Left ventricle myocardium superior (tissue), 1 donor: ENCODE data around the gene KCNN1. TPM values are rescaled to one million over a fixed set of nuclear protein-coding genes. Genes with fewer than 3 reads are reported as not detected.
"Not testable (repeated sequence)": the region's sequence is repeated elsewhere in the genome, so short reads cannot be mapped to it uniquely, and the experiment has no call there.

ENCODE experiments used
- ATAC-seq: fragments of 200-7000 bp; cut with Tn5 transposase; one replicate; pipeline ENCODE4 v1.9.1; 2020; ENCODE audit warnings: mild to moderate bottlenecking, moderate library complexity
- DNase-seq: peaks from one replicate; pipeline ENCODE4 v3.0.0-alpha.2; 2020
- intact Hi-C: fragments of 100-400 bp; cut with micrococcal nuclease; formaldehyde crosslinking; loops from one replicate; pipeline ENCODE4 v1.11.0; 2022
- long read RNA-seq: library from polyadenylated mRNA; unstranded; transcript quantifications from one replicate; pipeline ENCODE4 v2.0.0, GENCODE V29; 2021
- total RNA-seq: library from RNA; stranded (reverse); fragmentation: NEBNext Ultra II Directional; extraction: Animal tissue kit (Norgen Biotek cat#: 25700); gene quantifications from one replicate; pipeline ENCODE4 v1.2.1, GENCODE V29; 2021
- donor health status: DM: no; HTN: yes; CAD: no; lungs with severe emphysema.

KCNN1 gene
- total RNA-seq = not detected
- long read RNA-seq = 0 reads

DNA sequence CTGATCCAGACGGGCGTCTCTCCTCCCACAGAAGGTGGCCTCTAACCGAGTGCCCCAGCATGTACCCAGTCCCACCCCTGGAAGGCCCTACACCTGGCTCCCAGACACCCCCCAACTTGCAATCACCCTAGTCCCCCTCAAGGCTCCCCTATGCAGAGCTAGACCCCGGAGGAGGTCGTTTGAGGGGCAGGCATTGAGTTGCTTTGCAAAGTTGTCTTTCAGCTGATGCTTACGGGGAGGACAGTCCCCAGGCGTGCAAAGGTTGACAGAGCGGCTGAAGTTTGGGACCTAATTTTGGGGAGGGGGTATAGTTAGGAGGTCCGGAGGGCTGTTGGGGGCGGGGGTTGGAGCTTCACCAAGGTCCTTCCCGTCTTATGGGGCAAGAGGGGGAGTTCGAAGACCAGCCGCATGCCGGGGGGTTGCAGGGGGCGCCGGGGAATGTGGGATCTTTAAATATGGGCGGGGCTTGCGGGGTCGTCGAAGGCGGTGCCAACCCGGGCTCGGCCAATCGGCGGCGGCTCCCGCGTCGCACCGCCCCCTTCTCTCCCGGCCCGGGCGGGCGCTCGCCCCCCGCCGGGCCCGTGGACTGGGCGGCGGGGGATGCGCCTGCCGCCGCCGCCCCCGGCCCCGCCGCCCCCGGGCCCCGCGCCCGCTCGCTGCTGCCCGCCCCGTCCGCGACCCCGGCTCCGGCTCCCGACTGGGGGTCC lies at the start of gene KCNN1:
TSS of gene KCNN1 (plus strand) at position 558 of the 707 bp plus-strand sequence. CDS start 6,782 bp downstream, outside the sequence.
- intact Hi-C loops = no loop called here
- DNase-seq = no peak
- no peak for ATAC-seq

DNA sequence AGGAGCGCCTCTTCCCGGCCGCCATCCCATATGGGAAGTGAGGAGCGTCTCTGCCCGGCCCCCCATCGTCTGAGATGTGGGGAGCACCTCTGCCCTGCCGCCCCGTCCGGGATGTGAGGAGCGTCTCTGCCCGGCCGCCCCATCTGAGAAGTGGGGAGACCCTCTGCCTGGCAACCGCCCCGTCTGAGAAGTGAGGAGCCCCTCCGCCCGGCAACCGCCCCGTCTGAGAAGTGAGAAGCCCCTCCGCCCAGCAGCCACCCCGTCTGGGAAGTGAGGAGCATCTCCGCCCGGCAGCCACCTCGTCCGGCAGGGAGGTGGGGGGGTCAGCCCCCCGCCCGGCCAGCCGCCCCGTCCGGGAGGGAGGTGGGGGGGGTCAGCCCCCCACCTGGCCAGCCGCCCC lies 48.8 kb upstream of the KCNN1 start:
- intact Hi-C loops, DNase-seq, ATAC-seq: not testable (repeated sequence)

DNA sequence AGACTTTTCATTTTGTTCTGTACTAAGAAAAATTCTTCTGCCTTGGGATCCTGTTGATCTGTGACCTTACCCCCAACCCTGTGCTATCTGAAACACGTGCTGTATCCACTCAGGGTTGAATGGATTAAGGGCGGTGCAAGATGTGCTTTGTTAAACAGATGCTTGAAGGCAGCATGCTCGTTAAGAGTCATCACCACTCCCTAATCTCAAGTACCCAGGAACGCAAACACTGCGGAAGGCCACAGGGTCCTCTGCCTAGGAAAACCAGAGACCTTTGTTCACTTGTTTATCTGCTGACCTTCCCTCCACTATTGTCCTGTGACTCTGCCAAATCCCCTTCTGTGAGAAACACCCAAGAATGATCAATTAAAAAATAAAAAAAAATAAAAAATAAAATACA lies 47.8 kb upstream of the KCNN1 start:
- DNase-seq, ATAC-seq, intact Hi-C loops: not testable (repeated sequence)

DNA sequence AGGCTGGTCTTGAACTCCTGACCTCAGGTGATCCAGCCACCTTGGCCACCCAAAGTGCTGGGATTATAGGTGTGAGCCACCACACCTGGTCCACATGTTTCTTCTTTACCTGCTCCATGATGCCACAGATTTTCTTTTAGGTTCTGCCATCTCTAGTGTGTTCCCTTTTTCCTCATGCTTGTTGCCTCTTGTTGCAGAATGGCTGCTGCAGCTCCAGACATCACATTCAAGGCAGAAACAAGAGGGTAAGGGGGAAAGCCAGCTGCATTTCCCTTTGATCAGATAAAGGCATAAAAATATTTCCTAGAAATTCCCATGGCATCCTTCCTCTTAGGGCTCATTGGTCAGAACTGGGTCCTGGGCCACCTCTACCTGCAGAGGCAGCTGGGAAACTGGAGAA lies 46.4 kb upstream of the KCNN1 start:
- intact Hi-C loops = no loop called here
- DNase-seq (no peak), ATAC-seq (no peak)

DNA sequence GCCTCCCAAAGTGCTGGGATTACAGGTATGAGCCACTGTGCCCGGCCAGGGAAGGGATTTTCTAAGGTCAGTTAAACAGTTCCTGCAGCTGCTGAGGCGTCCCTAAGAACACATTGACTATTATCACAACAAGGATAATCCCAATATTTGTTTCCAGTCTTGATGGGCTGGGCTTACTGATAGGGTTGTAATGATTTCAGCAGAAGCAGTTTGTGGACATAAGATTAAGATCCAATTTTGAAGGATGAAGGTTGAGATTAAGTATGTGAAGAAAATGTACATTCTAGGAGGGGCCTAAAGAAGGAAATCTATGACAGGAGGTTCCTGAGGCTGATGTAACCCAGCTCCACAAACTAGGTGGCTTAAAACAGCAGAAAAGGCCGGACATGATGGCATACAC lies 44.8 kb upstream of the KCNN1 start:
- intact Hi-C loops = no loop called here
- ATAC-seq = no peak
- no peak for DNase-seq

DNA sequence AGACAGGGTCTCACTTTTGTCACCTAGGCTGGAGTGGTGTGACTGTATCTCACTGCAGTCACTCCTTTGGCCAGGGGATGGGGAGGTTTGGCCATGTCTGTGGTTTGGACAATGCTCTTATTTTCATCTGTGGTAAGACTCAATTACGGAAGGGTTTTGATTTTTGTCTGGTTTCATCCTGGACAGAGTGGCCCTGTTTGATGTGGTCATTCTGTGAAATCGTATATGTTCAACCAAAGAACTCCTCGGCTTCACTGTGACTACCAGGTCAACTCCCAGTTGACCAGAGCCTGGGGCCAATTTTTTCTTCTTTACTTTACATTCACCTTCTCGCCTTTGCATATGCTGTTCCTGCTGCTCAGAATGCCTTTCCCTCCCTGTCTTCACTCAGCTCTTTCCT lies 40.9 kb upstream of the KCNN1 start:
- intact Hi-C loops = no loop called here
- ATAC-seq = no peak

DNA sequence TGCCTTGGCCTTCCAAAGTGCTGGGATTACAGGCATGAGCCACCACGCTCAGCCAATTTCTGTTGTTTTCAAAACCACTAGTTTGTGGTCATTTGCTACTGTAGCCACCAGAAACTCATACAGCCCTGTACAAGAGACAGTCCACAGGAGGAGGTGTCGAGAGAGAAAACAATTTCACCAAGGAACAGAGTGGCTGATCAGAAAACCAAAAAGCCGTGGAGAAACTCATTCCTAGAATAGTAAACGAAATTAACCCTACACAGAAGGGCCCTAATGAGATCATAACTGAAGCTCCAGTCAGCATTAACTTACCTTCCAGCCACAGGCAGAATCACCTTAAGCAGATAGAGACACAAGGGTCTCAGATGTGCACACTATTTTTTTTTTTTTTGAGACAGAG lies 37.9 kb upstream of the KCNN1 start:
- DNase-seq (no peak), ATAC-seq (no peak)
- intact Hi-C loops = no loop called here

More for the DNA sequence above, 40.9 kb upstream of the KCNN1 start:
- DNase-seq = no peak

DNA sequence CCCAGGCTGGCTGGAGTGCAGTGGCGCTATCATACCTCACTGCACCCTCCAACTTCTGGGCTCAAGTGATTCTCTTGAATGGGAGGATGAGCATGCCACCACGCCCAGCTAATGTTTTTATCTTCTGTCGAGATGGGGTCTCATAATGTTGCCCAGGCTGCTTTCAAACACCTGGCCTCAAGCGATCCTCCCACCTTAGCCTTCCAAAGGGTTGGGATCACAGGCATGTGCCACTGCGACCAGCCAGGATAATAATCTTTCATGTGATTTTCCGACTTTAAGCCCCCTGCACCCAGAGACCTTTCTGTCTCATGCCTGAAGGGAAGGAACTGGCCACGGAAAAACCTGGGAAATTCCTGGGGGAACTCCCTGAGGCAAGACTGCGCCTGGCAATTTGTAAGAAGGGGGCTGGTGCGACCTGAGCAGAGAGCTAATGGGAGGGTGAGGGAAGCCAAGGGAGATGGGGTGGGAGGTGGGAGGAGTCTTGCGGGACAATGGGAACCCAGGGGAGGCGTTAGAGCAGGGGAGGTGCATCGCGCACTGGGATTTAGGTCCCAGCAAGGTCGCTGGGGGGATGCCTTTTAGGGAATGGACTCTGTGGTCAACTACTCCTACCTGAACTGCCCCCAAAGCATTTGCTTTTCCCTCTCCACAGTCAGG lies 35.2 kb upstream of the KCNN1 start:
- peak; percentile 5 for ATAC-seq
- intact Hi-C loops = no loop called here
- DNase-seq = no peak

DNA sequence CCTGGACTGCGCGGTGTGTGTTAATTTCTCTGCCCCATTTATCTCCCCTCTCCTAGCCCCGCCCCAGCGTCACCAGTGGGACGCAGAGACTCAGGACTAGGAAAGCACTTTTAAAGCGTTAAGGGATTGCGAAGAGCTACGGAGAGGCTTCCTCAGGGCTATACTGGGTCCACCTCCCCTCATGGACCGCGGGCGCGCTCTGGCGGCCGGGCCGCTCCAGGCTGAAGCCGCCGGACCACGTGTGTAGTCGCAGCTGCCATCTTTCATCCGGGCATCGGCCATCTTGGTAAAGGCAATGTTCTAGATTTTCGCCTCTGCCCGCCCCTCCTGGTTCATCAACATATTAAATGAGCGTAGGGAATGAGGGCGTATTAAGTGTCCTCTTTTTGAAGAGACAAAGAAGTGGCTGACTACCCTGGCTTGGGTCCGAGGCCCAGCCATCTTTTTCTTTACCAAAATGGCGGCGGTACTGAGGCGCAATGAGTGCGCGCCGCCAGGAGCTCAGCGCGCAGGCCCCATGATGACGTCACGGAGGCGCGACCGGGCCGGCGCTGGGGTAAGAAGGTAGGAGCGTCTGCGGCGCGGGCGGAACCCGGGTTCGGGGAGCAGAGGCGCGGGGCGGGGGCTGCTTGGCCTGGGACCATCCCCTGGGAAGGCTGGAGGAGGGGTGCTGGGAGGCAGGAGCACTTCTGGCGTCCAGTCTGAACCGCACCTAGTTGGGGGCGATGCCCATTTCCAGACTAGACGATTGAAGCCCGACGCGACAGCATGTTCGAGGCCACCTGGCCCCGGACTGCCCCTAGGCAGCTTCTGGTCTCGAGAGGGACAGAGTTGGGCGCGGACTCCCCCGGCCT lies 34.2 kb upstream of the KCNN1 start, which contains the start of gene CCDC124:
TSS of gene CCDC124 (plus strand) at position 531 of the 854 bp plus-strand sequence. CDS start 3,406 bp downstream, outside the sequence.
- ATAC-seq (peak; percentile 98), DNase-seq (peak; percentile 94)
- intact Hi-C loops = no loop called here

DNA sequence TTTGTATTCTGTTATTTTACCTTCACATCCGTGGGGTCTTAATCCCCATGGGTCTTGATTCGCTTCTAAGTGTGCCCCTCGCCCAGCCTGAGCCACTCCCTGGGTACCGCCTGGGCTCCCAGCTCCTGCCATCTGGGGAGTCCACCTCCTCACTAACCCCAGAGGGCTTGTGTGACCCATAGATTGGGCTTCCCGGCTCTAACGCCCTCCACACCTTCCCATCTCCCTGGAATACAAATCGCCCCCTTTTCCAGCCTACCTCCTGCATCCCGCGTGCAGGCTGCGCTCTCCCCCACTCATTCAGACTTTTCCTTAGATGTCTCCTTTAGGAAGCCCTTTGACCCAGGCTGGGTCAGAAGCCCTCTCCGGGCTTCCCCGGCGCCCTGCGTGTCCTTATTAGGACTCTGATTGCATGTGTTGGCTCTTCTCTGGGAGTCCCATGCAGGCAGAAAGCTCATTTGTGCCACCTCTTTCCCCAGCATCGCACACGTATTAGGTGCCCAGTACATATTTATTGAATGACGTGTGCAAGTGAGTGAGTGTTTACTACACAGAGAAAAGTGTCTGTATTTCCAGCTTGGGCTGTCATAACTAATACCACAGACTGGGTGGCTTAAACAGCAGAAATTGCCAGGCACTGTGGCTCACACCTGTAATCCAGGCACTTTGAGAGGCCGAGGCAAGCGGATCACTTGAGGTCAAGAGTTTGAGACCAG lies 33.3 kb upstream of the KCNN1 start:
- intact Hi-C loops = no loop called here
- DNase-seq (no peak), ATAC-seq (no peak)

DNA sequence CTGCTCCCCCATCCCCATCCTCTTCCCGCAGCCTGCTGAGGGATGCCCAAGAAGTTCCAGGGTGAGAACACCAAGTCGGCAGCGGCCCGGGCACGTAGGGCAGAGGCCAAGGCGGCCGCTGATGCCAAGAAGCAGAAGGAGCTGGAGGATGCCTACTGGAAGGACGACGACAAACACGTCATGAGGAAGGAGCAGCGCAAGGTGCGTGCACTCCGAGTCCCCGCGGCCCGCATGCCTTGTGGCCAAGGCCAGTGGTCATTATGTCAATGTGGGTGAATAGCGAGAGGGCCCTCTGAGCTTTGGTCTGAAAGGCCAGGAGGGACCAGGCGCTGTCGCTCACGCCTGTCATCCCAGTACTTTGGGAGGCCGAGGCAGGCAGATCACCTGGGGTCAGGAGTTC lies 30.5 kb upstream of the KCNN1 start:
- intact Hi-C loops = loop anchor here (5.0 kb wide), 1 partner anchor 61 kb away; no protein-coding TSS in a partner anchor
- ATAC-seq (no peak), DNase-seq (no peak)

DNA sequence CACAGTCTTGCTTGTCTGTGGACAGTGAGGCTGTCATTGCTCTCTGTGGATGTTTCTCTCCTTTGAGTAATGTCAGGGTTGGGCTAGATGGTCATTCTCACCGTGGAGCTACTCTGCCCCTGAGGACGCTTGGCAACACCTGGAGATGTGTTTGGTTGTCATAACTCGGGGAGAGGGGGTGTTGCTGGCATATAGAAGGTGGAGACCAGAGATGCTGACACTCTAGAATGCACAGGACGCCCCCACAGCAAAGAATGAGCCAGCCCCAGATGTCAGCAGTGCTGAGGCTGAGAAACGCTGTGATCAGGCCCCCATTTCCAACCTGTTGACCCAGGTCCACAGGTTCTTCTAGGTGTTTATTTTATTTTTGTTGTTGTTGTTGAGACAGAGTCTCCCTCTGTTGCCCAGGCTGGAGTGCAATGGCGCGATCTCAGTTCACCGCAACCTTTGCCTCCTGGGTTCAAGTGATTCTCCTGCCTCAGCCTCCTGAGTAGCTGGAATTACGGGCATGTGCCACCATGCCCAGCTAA lies 29.5 kb upstream of the KCNN1 start:
- intact Hi-C loops = loop anchor here (5.0 kb wide), 1 partner anchor 60 kb away; no protein-coding TSS in a partner anchor
- ATAC-seq = no peak

DNA sequence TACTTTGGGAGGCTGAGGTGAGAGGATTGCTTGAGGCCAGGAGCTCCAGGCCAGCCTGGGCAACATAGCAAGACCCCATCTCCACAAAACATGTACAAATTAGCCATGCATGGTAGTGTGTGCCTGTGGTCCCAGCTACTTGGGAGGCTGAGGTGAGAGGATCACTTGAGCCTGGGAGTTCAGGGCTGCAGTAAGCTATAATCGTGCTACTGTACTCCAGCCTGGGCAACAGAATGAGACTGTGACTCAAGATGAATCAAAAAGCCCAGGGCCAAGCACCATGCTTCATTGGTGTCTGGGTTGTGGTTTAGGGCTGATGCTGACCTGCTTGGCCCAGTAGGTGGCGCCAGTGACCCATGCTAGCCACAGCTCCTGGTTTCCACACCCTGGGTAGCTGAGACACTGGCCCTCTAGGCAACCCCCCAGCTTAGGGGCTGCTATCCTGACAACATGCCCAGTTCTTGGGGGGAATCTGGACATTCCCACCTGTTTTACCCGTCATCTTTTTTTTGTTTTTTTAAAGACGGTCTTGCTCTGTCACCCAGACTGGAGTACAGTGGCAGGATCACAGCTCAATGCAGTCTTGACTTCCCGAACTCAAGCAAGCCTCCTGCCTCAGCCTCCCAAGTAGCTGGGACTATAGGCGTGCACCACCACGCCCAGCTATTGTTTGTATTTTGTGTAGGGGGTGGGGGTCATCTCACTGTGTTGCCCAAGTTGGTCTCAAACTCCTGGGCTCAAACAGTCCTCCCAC lies 28.6 kb upstream of the KCNN1 start:
- intact Hi-C loops = loop anchor here (5.0 kb wide), 1 partner anchor 59 kb away; no protein-coding TSS in a partner anchor
- peak; percentile 86 for ATAC-seq
- peak; percentile 87 for DNase-seq

More for the DNA sequence above, 29.5 kb upstream of the KCNN1 start:
- DNase-seq = no peak

DNA sequence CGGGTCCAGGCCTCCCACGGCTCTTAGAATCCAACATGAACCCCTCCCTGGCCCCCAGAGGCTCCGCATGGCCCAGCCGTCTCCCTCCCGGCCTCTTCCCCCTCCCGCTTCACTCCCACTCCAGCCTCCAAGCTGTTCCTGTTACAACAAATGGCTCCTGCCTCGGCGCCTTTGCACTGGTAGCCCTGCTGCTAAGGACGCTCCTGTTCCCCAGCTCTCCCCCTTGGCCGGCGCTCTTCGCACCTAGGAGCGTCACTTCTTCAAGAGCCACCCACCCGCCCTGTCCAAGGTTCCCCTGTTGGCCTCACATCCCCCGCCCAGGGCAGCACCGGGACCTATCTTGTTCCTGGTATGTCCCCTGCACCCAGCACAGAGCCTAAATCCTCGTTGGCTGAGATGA lies 24.7 kb upstream of the KCNN1 start:
- DNase-seq = no peak
- no peak for ATAC-seq
- intact Hi-C loops = no loop called here

DNA sequence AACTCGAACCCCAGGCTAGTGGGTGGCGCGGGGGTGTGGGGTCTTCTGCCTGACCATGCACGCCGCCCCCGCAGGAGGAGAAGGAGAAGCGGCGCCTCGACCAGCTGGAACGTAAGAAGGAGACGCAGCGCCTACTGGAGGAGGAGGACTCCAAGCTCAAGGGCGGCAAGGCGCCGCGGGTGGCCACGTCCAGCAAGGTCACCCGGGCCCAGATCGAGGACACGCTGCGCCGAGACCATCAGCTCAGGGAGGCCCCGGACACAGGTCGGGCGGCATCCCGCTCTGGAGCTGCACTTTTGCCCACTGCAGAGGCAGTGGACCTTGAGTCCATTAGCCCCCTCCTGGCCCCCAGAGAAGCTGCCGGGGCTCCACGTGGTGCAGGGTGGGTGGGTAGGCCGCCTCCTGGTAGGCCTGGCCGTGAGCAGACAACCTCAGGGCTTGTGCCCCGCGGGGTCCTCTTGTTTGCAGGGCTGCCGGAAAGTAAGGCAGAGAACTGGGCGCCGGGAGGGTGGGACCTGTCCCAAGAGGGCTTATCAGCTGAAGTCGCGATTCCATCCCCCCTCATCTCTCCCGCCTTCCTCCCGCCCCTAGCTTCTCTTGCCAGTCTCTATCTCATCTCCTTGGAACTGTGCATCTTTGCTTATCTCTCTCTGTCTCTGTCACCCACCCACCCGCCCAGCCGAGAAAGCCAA lies 24.2 kb upstream of the KCNN1 start:
- intact Hi-C loops = no loop called here
- ATAC-seq (no peak), DNase-seq (no peak)

DNA sequence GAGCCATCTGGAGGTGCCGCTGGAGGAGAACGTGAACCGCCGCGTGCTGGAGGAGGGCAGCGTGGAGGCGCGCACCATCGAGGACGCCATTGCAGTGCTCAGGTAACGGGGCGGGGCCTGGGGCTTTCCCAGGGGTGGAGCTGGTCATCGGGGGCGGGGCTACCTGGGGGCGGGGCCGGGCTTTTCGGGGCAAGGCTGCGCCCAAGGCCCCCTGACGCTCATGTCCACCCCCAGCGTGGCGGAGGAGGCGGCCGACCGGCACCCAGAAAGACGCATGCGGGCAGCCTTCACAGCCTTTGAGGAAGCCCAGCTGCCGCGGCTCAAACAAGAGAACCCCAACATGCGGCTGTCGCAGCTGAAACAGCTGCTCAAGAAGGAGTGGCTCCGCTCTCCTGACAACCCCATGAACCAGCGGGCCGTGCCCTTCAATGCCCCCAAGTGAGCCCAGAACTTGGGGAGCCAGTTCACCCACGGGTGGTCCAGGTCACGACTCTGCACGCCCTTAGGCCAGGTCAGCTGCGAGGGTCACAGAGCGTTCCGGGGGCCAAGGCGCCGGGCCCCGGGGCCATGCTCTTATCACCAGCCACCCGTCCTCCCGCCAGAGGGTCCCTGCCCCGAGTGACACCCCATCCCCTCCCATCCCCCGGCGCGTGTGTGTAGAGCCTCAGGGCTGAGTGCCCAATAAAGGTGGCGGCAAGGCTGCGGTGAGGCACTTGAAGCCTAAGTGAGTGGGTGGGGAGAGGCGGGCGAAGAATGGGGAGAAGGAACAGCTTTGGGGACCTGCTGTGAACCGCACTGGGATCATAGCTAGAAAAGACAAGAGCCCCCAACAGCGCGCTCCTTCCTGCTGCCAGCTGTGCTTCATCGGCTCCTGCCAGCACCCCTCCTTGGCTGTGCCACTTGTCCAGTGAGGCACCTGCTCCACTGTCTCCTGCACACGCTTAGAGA lies 23.4 kb upstream of the KCNN1 start:
- no peak for ATAC-seq
- intact Hi-C loops = no loop called here

More for the DNA sequence above, 23.4 kb upstream of the KCNN1 start:
- DNase-seq = no peak
